ENCODE measurements around the gene KIAA0825.

Gene KIAA0825

GRCh38 chr5:94440015-94440414 is 178.4 kb downstream of the KIAA0825 start:
- Histone ChIP-seq H4K20me1 (ENCODE audit: insufficient read depth, low read length) (no peaks in the 10 kb centered on the region), H3K9ac (ENCODE audit: low read length) (no peak overlapping the region), H3K9me3 (ENCODE audit: insufficient read depth, low read length) (no peaks in the 10 kb centered on the region), H3K4me1 (ENCODE audit: low read length) (no peaks in the 10 kb centered on the region), H2AFZ (ENCODE audit: low read depth, low read length) (no peak overlapping the region), H3K27ac (ENCODE audit: low read length) (no peak overlapping the region), H3K4me2 (ENCODE audit: low read length) (no peak overlapping the region), H3K27me3 (ENCODE audit: low read depth, low read length) (no peaks in the 10 kb centered on the region), H3K4me3 (ENCODE audit: low read length) (no peak overlapping the region), H3K79me2 (ENCODE audit: low read length) (no peaks in the 10 kb centered on the region), H3K36me3 (replicated peaks; ENCODE audit: low read depth, low read length) (no peaks in the 10 kb centered on the region)
- TF ChIP-seq CTCF (IDR thresholded peaks at IDR 0.05; ENCODE audit: low read depth, low read length) (no peak), EZH2phosphoT487 (IDR thresholded peaks at IDR 0.05; ENCODE audit: low read depth) (no peak)

DNA sequence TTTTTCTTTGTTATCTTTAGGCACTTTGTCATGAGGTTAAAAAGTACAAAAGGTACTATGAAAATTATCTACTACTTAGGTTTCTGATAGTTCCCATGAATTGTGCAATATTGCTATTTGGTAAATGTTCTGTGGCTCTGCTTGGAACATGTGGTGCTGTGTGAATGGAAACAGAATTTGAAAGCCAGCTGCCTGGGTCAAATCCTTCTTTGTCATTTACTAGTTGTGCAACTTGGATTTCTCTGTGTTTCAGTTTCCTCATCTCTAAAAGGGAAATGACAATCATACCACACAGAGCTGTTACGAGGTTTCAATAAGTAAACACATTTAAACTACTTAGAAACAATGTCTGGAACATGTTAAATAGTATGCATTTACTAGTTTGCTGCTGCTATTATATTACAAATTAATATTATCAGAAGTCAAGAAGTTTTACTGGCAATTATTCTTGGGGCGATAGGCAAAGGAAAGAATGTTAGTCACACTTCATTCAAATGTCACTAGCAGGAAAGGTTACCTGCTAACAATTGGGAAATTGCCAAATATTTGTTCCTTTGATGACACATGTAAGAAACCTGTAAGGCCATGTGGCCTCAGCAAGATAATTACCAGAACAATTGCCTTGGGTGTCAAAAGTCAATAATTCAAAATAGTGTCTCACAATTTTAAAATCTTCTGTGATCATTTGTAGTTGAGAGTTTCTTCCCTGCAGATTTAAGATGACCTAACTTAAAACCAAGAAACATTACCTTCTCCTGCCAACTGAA is 184.8 kb downstream of the KIAA0825 start:
- H3K79me2 ChIP-seq (ENCODE audit: low read length), result no peaks in the 10 kb centered on the region
- no peaks in the 10 kb centered on the region for H4K20me1 ChIP-seq (ENCODE audit: insufficient read depth, low read length)
- no peak overlapping the region for H2AFZ ChIP-seq (ENCODE audit: low read depth, low read length)
- no peak overlapping the region for H3K4me3 ChIP-seq (ENCODE audit: low read length)
- H3K9me3 ChIP-seq (ENCODE audit: insufficient read depth, low read length), result no peaks in the 10 kb centered on the region
- TF ChIP-seq EZH2phosphoT487 (IDR thresholded peaks at IDR 0.05; ENCODE audit: low read depth) (no peak), CTCF (IDR thresholded peaks at IDR 0.05; ENCODE audit: low read depth, low read length) (no peak)
- H3K27me3 ChIP-seq (ENCODE audit: low read depth, low read length), result no peaks in the 10 kb centered on the region
- H3K9ac ChIP-seq (ENCODE audit: low read length), result no peak overlapping the region
- H3K27ac ChIP-seq (ENCODE audit: low read length), result no peak overlapping the region
- no peaks in the 10 kb centered on the region for H3K36me3 ChIP-seq (replicated peaks; ENCODE audit: low read depth, low read length)
- no peak overlapping the region for H3K4me2 ChIP-seq (ENCODE audit: low read length)
- no peaks in the 10 kb centered on the region for H3K4me1 ChIP-seq (ENCODE audit: low read length)

DNA sequence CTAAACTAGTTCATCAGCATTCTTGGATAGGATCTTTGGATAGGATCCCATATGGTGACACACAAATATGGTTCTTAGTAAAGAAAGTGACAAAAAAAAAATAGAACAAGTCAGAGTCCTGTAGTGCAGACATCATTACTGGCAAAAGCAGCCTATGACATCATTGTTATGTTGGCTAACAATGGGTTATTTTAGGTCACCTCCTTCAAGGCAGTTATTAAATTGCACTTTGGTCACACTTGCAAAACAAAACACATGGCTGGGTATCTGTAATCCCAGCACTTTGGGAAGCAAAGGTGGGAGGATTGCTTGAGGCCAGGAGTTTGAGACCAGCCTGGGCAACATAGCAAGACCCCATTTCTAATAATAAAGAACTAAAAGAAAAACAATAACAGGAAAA is 185.9 kb downstream of the KIAA0825 start:
- no peak overlapping the region for H3K4me2 ChIP-seq (ENCODE audit: low read length)
- no peak overlapping the region for H3K27ac ChIP-seq (ENCODE audit: low read length)
- no peaks in the 10 kb centered on the region for H3K79me2 ChIP-seq (ENCODE audit: low read length)
- no peak overlapping the region for H2AFZ ChIP-seq (ENCODE audit: low read depth, low read length)
- no peak for TF ChIP-seq CTCF (IDR thresholded peaks at IDR 0.05; ENCODE audit: low read depth, low read length)
- TF ChIP-seq EZH2phosphoT487 (IDR thresholded peaks at IDR 0.05; ENCODE audit: low read depth), result no peak
- no peaks in the 10 kb centered on the region for H3K9me3 ChIP-seq (ENCODE audit: insufficient read depth, low read length)
- H3K4me3 ChIP-seq (ENCODE audit: low read length), result no peak overlapping the region
- no peaks in the 10 kb centered on the region for H3K27me3 ChIP-seq (ENCODE audit: low read depth, low read length)
- H3K36me3 ChIP-seq (replicated peaks; ENCODE audit: low read depth, low read length), result no peaks in the 10 kb centered on the region
- no peaks in the 10 kb centered on the region for H3K4me1 ChIP-seq (ENCODE audit: low read length)
- no peaks in the 10 kb centered on the region for H4K20me1 ChIP-seq (ENCODE audit: insufficient read depth, low read length)
- no peak overlapping the region for H3K9ac ChIP-seq (ENCODE audit: low read length)

DNA sequence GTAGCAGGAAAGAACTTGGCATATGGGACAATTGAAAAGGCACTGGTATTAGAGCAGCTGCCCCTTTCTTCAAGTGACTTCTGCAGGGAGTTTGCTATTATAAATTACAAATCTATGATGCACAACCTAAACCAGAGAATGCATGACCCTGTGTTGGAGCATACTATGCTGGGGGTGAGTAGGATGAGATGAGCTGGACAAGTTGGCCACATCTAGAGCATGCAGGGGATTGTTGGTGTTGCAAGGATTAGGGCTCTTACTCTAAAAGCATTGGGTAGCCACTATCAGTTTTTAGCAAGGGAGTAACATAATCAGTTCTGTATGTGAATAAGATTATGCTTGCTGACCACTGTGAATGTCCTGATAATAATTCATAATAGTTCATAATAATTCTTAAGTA is 186.7 kb downstream of the KIAA0825 start:
- Histone ChIP-seq H3K9me3 (ENCODE audit: insufficient read depth, low read length) (no peaks in the 10 kb centered on the region), H3K9ac (ENCODE audit: low read length) (no peak overlapping the region)
- TF ChIP-seq EZH2phosphoT487 (IDR thresholded peaks at IDR 0.05; ENCODE audit: low read depth) (no peak), CTCF (IDR thresholded peaks at IDR 0.05; ENCODE audit: low read depth, low read length) (no peak)

More for the DNA sequence above, 186.7 kb downstream of the KIAA0825 start:
- Histone ChIP-seq H3K4me1 (ENCODE audit: low read length) (no peaks in the 10 kb centered on the region), H3K4me2 (ENCODE audit: low read length) (no peak overlapping the region), H3K79me2 (ENCODE audit: low read length) (no peaks in the 10 kb centered on the region), H3K36me3 (replicated peaks; ENCODE audit: low read depth, low read length) (no peaks in the 10 kb centered on the region), H3K4me3 (ENCODE audit: low read length) (no peak overlapping the region), H4K20me1 (ENCODE audit: insufficient read depth, low read length) (no peaks in the 10 kb centered on the region), H2AFZ (ENCODE audit: low read depth, low read length) (no peak overlapping the region), H3K27me3 (ENCODE audit: low read depth, low read length) (no peaks in the 10 kb centered on the region), H3K27ac (ENCODE audit: low read length) (no peak overlapping the region)
